ENCODE measurements around the gene NCOA5.

DNA sequence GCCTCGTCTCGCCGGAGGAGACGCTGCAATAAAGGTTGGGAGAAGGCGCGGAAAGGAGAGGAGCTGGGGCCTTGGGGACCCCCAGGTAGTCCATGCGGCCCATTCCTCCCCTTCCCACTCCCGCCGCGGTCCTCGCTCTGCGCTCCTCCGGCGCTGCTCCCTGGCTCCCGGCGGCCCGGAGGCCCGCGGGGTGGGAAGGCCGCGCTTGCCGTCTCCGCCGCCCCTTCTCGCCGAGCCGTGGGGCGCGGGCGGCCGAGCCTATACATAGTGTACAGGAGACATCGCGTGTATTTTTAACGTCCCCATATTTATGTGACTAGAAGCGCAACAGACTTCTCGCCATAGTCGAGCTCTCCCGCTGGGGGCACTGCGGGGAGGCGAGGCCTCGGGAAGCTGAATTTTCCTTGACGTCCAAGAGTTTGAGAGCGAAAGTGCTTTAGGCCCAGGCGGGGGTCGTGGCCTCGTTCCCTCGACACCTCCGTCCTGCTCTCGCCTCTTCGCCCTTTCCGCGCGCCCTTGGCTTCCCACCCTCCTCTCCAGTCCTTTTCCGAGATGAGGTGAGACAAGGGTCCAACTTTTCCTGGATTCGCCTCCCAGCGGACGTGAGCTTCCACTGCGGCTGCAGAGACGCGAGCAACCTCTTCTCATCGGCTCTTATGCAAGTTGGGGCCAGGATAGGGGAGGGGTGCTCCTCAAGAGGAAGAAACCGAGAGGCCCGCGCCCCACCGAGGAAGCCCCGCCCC is 31.7 kb downstream of the NCOA5 start:
- TF ChIP-seq, protein P1, sequence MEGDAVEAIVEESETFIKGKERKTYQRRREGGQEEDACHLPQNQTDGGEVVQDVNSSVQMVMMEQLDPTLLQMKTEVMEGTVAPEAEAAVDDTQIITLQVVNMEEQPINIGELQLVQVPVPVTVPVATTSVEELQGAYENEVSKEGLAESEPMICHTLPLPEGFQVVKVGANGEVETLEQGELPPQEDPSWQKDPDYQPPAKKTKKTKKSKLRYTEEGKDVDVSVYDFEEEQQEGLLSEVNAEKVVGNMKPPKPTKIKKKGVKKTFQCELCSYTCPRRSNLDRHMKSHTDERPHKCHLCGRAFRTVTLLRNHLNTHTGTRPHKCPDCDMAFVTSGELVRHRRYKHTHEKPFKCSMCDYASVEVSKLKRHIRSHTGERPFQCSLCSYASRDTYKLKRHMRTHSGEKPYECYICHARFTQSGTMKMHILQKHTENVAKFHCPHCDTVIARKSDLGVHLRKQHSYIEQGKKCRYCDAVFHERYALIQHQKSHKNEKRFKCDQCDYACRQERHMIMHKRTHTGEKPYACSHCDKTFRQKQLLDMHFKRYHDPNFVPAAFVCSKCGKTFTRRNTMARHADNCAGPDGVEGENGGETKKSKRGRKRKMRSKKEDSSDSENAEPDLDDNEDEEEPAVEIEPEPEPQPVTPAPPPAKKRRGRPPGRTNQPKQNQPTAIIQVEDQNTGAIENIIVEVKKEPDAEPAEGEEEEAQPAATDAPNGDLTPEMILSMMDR (conservative IDR thresholded peaks at IDR 0.05) = no peak
- no peak for TF ChIP-seq ZFX (IDR thresholded peaks at IDR 0.05)
